Bronchial epithelial cell (primary cell): Measurements from ENCODE around the gene PCDHB12. TPM values are rescaled to one million over a fixed set of nuclear protein-coding genes. Genes with fewer than 3 reads are reported as not detected.

ENCODE experiments used
- DNase-seq: peaks from one replicate; pipeline ENCODE4 v3.0.0-alpha.2; 2010; ENCODE audit warnings: low read depth
- FAIRE-seq: peaks from 2 replicates; lab custom pipeline; 2011; peaks lifted over from hg19 to GRCh38; lab: Jason Lieb, UNC
- H3K27me3 ChIP-seq: 2 replicates; pipeline ENCODE4 v1.5.1; 2011; ENCODE audit warnings: low read length; ENCODE audit not compliant: control insufficient read depth, insufficient read depth
- H3K36me3 ChIP-seq: 2 replicates; pipeline ENCODE4 v1.5.1; 2011; ENCODE audit warnings: low read length; ENCODE audit not compliant: control insufficient read depth, insufficient read depth
- H3K4me3 ChIP-seq: 2 replicates; pipeline ENCODE4 v1.5.1; 2011; ENCODE audit warnings: mild to moderate bottlenecking, low read depth, low read length, control low read depth
- CTCF ChIP-seq: IDR thresholded peaks from 2 replicates; pipeline ENCODE4 v1.5.1; 2011; ENCODE audit warnings: mild to moderate bottlenecking, moderate library complexity, low read length, control low read depth, inconsistent platforms; ENCODE audit not compliant: insufficient read depth, severe bottlenecking
- total RNA-seq: library from RNA; depleted of rRNA; stranded (reverse); fragments of >200 nt; gene quantifications from 2 replicates; pipeline ENCODE4 v1.2.1, GENCODE V29; 2014

PCDHB12 gene
- total RNA-seq, 1 donor from 2014 or later = not detected

DNA sequence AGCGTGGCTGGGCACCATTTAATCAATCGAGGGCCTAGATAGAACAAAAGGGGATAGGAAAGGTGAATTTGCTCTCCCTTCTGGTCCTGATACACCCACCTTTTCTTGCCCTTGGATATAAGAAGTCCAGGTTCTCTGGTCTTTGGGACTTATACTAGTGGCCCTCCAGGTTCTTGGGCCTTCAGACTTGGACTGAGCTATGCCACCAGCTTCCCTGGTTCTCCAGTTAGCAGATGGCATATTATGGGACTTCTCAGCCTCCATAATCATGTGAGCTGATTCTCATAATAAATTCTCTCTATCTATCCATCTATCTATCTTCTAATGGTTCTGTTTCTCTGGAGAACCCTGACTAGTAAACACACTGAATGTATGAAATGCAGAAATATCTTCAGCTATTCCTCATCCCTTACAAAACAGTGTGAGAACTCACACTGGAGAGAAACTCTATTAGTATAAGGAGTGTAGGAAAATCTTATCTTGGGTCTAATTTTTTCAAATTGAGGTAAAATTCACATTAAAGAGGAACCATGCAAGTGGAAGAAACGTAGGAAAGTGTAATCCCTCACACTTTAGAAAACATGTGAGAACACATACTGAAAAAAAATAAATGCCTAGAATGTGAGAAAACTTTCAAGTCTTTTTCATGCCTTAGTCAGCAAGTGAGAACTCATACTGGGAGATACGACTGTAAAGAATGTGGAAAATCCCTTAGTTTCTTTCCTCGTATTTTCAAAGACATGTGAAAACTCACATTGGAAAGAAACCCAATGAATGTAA, 52.1 kb downstream of the PCDHB12 start:
- Histone ChIP-seq H3K36me3 (no peaks in the 10 kb centered on the region), H3K27me3 (no peaks in the 10 kb centered on the region), H3K4me3 (no peak overlapping the region)
- FAIRE-seq = no peak
- no peak for DNase-seq
- TF ChIP-seq CTCF = no peak

- FAIRE-seq = no peak
- H3K27me3 ChIP-seq = no peaks in the 10 kb centered on the region
- no peak for TF ChIP-seq CTCF
- H3K36me3 ChIP-seq = no peaks in the 10 kb centered on the region
- no peak for DNase-seq
- H3K4me3 ChIP-seq = no peak overlapping the region
These were observed 52.7 kb downstream of the PCDHB12 start for GRCh38 chr5:141261238-141261546.

Other genes with a start within 250 kb of the PCDHB12 start
- gene PCDHAC2, start 242.2 kb upstream of the PCDHB12 start, total RNA-seq = 14.1 and 16.8 TPM in 2 replicates
- not detected in 2 replicates for gene PCDHB1, start 157.3 kb upstream of the PCDHB12 start, total RNA-seq
- gene PCDHB2, start 114.1 kb upstream of the PCDHB12 start, total RNA-seq = 0.26 and 1.1 TPM in 2 replicates
- under 0.01 and 0.13 TPM in 2 replicates for gene PCDHB3, start 108.2 kb upstream of the PCDHB12 start, total RNA-seq
- gene PCDHB4, start 86.9 kb upstream of the PCDHB12 start, total RNA-seq = 0.13 TPM in 1 of 2 replicates, not detected in the other
- 0.26 TPM in 2 replicates for gene PCDHB5, start 73.5 kb upstream of the PCDHB12 start, total RNA-seq
- not detected in 2 replicates for gene PCDHB6, start 58.7 kb upstream of the PCDHB12 start, total RNA-seq
- gene PCDHB7, start 36.1 kb upstream of the PCDHB12 start, total RNA-seq = not detected in 2 replicates
- under 0.01 TPM in 2 replicates for gene PCDHB8, start 30.9 kb upstream of the PCDHB12 start, total RNA-seq
- under 0.01 TPM in 1 of 2 replicates, not detected in the other for gene PCDHB16, start 26.3 kb upstream of the PCDHB12 start, total RNA-seq
- gene PCDHB9, start 21.6 kb upstream of the PCDHB12 start, total RNA-seq = under 0.01 TPM in 1 of 2 replicates, not detected in the other
- gene PCDHB10, start 16.4 kb upstream of the PCDHB12 start, total RNA-seq = 0.13 and 0.26 TPM in 2 replicates
- under 0.01 and 0.26 TPM in 2 replicates for gene PCDHB11, start 9.1 kb upstream of the PCDHB12 start, total RNA-seq
- gene PCDHB13, start 5.2 kb downstream of the PCDHB12 start, total RNA-seq = 0.26 TPM in 1 of 2 replicates, not detected in the other
- gene PCDHB14, start 14.6 kb downstream of the PCDHB12 start, total RNA-seq = 0.26 and 0.77 TPM in 2 replicates
- gene PCDHB15, start 36.7 kb downstream of the PCDHB12 start, total RNA-seq = under 0.01 and 0.51 TPM in 2 replicates
- gene SLC25A2, start 95.3 kb downstream of the PCDHB12 start, total RNA-seq = 0.13 TPM in 1 of 2 replicates, not detected in the other
- 36.3 and 74.5 TPM in 2 replicates for gene TAF7, start 112.1 kb downstream of the PCDHB12 start, total RNA-seq
- gene PCDHGA1, start 121.8 kb downstream of the PCDHB12 start, total RNA-seq = under 0.01 and 0.26 TPM in 2 replicates
- under 0.01 and 0.26 TPM in 2 replicates for gene PCDHGA2, start 130.0 kb downstream of the PCDHB12 start, total RNA-seq
- gene PCDHGA3, start 135.1 kb downstream of the PCDHB12 start, total RNA-seq = under 0.01 and 0.13 TPM in 2 replicates
- under 0.01 and 0.26 TPM in 2 replicates for gene PCDHGB1, start 141.4 kb downstream of the PCDHB12 start, total RNA-seq
- gene PCDHGA4, start 146.3 kb downstream of the PCDHB12 start, total RNA-seq = 0.26 and 0.53 TPM in 2 replicates
- under 0.01 and 0.26 TPM in 2 replicates for gene PCDHGB2, start 151.3 kb downstream of the PCDHB12 start, total RNA-seq
- under 0.01 and 0.13 TPM in 2 replicates for gene PCDHGA5, start 155.4 kb downstream of the PCDHB12 start, total RNA-seq
- gene PCDHGB3, start 161.5 kb downstream of the PCDHB12 start, total RNA-seq = under 0.01 and 0.77 TPM in 2 replicates
- under 0.01 and 0.26 TPM in 2 replicates for gene PCDHGA6, start 165.2 kb downstream of the PCDHB12 start, total RNA-seq
- under 0.01 and 0.51 TPM in 2 replicates for gene PCDHGA7, start 174.0 kb downstream of the PCDHB12 start, total RNA-seq
- 2.1 and 3.1 TPM in 2 replicates for gene PCDHGB4, start 179.0 kb downstream of the PCDHB12 start, total RNA-seq
- under 0.01 and 0.51 TPM in 2 replicates for gene PCDHGA8, start 183.9 kb downstream of the PCDHB12 start, total RNA-seq
- 2.4 and 5.1 TPM in 2 replicates for gene PCDHGB5, start 189.2 kb downstream of the PCDHB12 start, total RNA-seq
- gene PCDHGA9, start 194.1 kb downstream of the PCDHB12 start, total RNA-seq = 0.53 and 1.5 TPM in 2 replicates
- gene PCDHGB6, start 199.3 kb downstream of the PCDHB12 start, total RNA-seq = 0.53 and 1.5 TPM in 2 replicates
- gene PCDHGA10, start 204.3 kb downstream of the PCDHB12 start, total RNA-seq = 2.1 and 5.2 TPM in 2 replicates
- gene PCDHGB7, start 209.0 kb downstream of the PCDHB12 start, total RNA-seq = 1.3 and 3.3 TPM in 2 replicates
- 1.6 and 3.2 TPM in 2 replicates for gene PCDHGA11, start 212.3 kb downstream of the PCDHB12 start, total RNA-seq
- gene PCDHGA12, start 221.8 kb downstream of the PCDHB12 start, total RNA-seq = 0.79 and 1.4 TPM in 2 replicates